GM12873 (cell line): ENCODE measurements around the gene UGT2B15.

Experiments
- CTCF ChIP-seq: IDR thresholded peaks from 2 replicates; pipeline ENCODE4 v1.5.1; 2012; ENCODE audit warnings: low read depth, mild to moderate bottlenecking, moderate library complexity, low read length, control low read depth; ENCODE audit not compliant: insufficient read depth; ENCODE audit errors: missing control alignments

The UGT2B15 gene

GRCh38 chr4:68693325-68694075 lies 23.0 kb upstream of the UGT2B15 start:
- no peak for TF ChIP-seq CTCF

GRCh38 chr4:68691186-68691585 lies 20.7 kb upstream of the UGT2B15 start:
- no peak for TF ChIP-seq CTCF

- TF ChIP-seq CTCF = no peak
Observed at GRCh38 chr4:68683034-68683433, 12.6 kb upstream of the UGT2B15 start.

GRCh38 chr4:68673143-68673542 lies 2.7 kb upstream of the UGT2B15 start:
- peak; percentile 25 for TF ChIP-seq CTCF

GRCh38 chr4:68658672-68659071 lies 11.8 kb downstream of the UGT2B15 start:
- no peak for TF ChIP-seq CTCF

- no peak for TF ChIP-seq CTCF
Observed at GRCh38 chr4:68655764-68656444, 14.5 kb downstream of the UGT2B15 start.

- TF ChIP-seq CTCF = no peak
Observed at GRCh38 chr4:68654946-68655721, 15.3 kb downstream of the UGT2B15 start.
